Measurements from ENCODE around the gene ELN.

GRCh38 chr7:74061840-74062539 lies 34.0 kb downstream of the ELN start:
- TF ChIP-seq, protein P1, sequence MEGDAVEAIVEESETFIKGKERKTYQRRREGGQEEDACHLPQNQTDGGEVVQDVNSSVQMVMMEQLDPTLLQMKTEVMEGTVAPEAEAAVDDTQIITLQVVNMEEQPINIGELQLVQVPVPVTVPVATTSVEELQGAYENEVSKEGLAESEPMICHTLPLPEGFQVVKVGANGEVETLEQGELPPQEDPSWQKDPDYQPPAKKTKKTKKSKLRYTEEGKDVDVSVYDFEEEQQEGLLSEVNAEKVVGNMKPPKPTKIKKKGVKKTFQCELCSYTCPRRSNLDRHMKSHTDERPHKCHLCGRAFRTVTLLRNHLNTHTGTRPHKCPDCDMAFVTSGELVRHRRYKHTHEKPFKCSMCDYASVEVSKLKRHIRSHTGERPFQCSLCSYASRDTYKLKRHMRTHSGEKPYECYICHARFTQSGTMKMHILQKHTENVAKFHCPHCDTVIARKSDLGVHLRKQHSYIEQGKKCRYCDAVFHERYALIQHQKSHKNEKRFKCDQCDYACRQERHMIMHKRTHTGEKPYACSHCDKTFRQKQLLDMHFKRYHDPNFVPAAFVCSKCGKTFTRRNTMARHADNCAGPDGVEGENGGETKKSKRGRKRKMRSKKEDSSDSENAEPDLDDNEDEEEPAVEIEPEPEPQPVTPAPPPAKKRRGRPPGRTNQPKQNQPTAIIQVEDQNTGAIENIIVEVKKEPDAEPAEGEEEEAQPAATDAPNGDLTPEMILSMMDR (conservative IDR thresholded peaks at IDR 0.05 in 1 of 2, IDR thresholded peaks at IDR 0.05 in 1 of 2; ENCODE audit: low read depth in 1 of 2, low read length in 2 of 2), result no peak
- TF ChIP-seq EZH2 (IDR thresholded peaks at IDR 0.05; ENCODE audit: low read length, missing control alignments), result no peak

All from fibroblast of lung (primary cell).